Parathyroid adenoma (tissue), 2 donors: ENCODE data around the gene DDN.

Experiments
- H2AFZ ChIP-seq: fragments of 300-600 bp; sonication (generic); one replicate; pipeline ENCODE4 v1.7.0; 2017; ENCODE audit warnings: antibody characterized with exemption, mild to moderate bottlenecking
- H3K27ac ChIP-seq: fragments of 300-600 bp; sonication (generic); one replicate; pipeline ENCODE4 v1.7.0; 2017
- H3K27me3 ChIP-seq: fragments of 300-600 bp; sonication (generic); one replicate; pipeline ENCODE4 v1.7.0; 2017; ENCODE audit warnings: low read length; ENCODE audit not compliant: control insufficient read depth, insufficient read depth
- H3K36me3 ChIP-seq: fragments of 300-600 bp; sonication (generic); one replicate; pipeline ENCODE4 v1.7.0; 2017; ENCODE audit warnings: low read length; ENCODE audit not compliant: control insufficient read depth, insufficient read depth
- H3K4me1 ChIP-seq: fragments of 300-600 bp; sonication (generic); one replicate; pipeline ENCODE4 v1.7.0; 2017; ENCODE audit warnings: control low read depth
- H3K4me2 ChIP-seq: fragments of 300-600 bp; sonication (generic); one replicate; pipeline ENCODE4 v1.7.0; 2017; ENCODE audit warnings: low read length
- H3K4me3 ChIP-seq: fragments of 300-600 bp; sonication (generic); one replicate; pipeline ENCODE4 v1.7.0; 2017; ENCODE audit warnings: low read depth, low read length
- H3K79me2 ChIP-seq: fragments of 300-600 bp; sonication (generic); one replicate; pipeline ENCODE4 v1.7.0; 2017; ENCODE audit warnings: control low read depth
- H3K9ac ChIP-seq: fragments of 300-600 bp; sonication (generic); one replicate; pipeline ENCODE4 v1.7.0; 2017; ENCODE audit warnings: mild to moderate bottlenecking
- H3K9me3 ChIP-seq: fragments of 300-600 bp; sonication (generic); one replicate; pipeline ENCODE4 v1.7.0; 2017; ENCODE audit warnings: low read length; ENCODE audit not compliant: control insufficient read depth
- CTCF ChIP-seq: fragments of 300-600 bp; sonication (generic); IDR thresholded peaks from one replicate; pipeline ENCODE4 v1.7.0; 2017; ENCODE audit warnings: antibody characterized with exemption, mild to moderate bottlenecking
- donor health status: primary hyperparathyroidism.

DDN gene

GRCh38 chr12:49026101-49026500 lies 26.9 kb upstream of the DDN start:
- Histone ChIP-seq H3K4me3 (no peak overlapping the region), H3K4me1 (no peaks in the 10 kb centered on the region), H3K36me3 (no peaks in the 10 kb centered on the region), H3K9me3 (no peaks in the 10 kb centered on the region), H2AFZ (no peak overlapping the region), H3K79me2 (peaks cover 17% of the 10 kb centered on the region), H3K27me3 (no peaks in the 10 kb centered on the region), H3K27ac (no peak overlapping the region), H3K9ac (no peak overlapping the region), H3K4me2 (no peak overlapping the region)
- TF ChIP-seq CTCF: no peak

- Histone ChIP-seq H3K9me3 (no peaks in the 10 kb centered on the region), H3K4me2 (no peak overlapping the region), H3K9ac (no peak overlapping the region), H3K27ac (no peak overlapping the region), H3K4me1 (no peaks in the 10 kb centered on the region), H3K36me3 (no peaks in the 10 kb centered on the region), H3K4me3 (no peak overlapping the region), H3K79me2 (peaks cover 17% of the 10 kb centered on the region), H3K27me3 (no peaks in the 10 kb centered on the region), H2AFZ (no peak overlapping the region)
- TF ChIP-seq CTCF: no peak
Measured at GRCh38 chr12:49025463-49025862, 26.3 kb upstream of the DDN start.

- Histone ChIP-seq H3K36me3 (no peaks in the 10 kb centered on the region), H3K4me1 (no peaks in the 10 kb centered on the region), H3K79me2 (peaks cover 17% of the 10 kb centered on the region), H3K9me3 (no peaks in the 10 kb centered on the region), H3K4me2 (no peak overlapping the region), H3K27me3 (no peaks in the 10 kb centered on the region), H2AFZ (no peak overlapping the region), H3K9ac (no peak overlapping the region), H3K4me3 (no peak overlapping the region), H3K27ac (no peak overlapping the region)
- no peak for TF ChIP-seq CTCF
Measured at GRCh38 chr12:49024543-49024942, 25.4 kb upstream of the DDN start.

GRCh38 chr12:49023812-49024211 lies 24.6 kb upstream of the DDN start:
- Histone ChIP-seq H3K4me1 (no peaks in the 10 kb centered on the region), H3K4me2 (no peak overlapping the region), H3K9me3 (no peaks in the 10 kb centered on the region), H3K27me3 (no peaks in the 10 kb centered on the region), H3K79me2 (peaks cover 12% of the 10 kb centered on the region), H2AFZ (no peak overlapping the region), H3K27ac (no peak overlapping the region), H3K4me3 (no peak overlapping the region), H3K36me3 (no peaks in the 10 kb centered on the region), H3K9ac (no peak overlapping the region)
- no peak for TF ChIP-seq CTCF

GRCh38 chr12:49022558-49023178 lies 23.5 kb upstream of the DDN start:
- no peaks in the 10 kb centered on the region for H3K36me3 ChIP-seq
- no peak for TF ChIP-seq CTCF
- peaks cover 8% of the 10 kb centered on the region for H3K79me2 ChIP-seq

More at GRCh38 chr12:49022558-49023178, 23.5 kb upstream of the DDN start:
- no peaks in the 10 kb centered on the region for H3K27me3 ChIP-seq
- peaks cover 4% of the 10 kb centered on the region for H3K4me1 ChIP-seq
- no peak overlapping the region for H2AFZ ChIP-seq
- no peak overlapping the region for H3K4me2 ChIP-seq
- no peak overlapping the region for H3K4me3 ChIP-seq
- H3K9me3 ChIP-seq: no peaks in the 10 kb centered on the region
- H3K27ac ChIP-seq: no peak overlapping the region
- H3K9ac ChIP-seq: no peak overlapping the region
